ENCODE data around the gene UPK3A. TPM values are rescaled to one million over a fixed set of nuclear protein-coding genes. Genes with fewer than 3 reads are reported as not detected.

UPK3A gene
- total and polyA plus RNA-seq, 2 of the 13 experiments (the other 11 are each of a cell fraction or from before 2014, with no cell fraction given) = 10.5 to 13.8 TPM

DNA sequence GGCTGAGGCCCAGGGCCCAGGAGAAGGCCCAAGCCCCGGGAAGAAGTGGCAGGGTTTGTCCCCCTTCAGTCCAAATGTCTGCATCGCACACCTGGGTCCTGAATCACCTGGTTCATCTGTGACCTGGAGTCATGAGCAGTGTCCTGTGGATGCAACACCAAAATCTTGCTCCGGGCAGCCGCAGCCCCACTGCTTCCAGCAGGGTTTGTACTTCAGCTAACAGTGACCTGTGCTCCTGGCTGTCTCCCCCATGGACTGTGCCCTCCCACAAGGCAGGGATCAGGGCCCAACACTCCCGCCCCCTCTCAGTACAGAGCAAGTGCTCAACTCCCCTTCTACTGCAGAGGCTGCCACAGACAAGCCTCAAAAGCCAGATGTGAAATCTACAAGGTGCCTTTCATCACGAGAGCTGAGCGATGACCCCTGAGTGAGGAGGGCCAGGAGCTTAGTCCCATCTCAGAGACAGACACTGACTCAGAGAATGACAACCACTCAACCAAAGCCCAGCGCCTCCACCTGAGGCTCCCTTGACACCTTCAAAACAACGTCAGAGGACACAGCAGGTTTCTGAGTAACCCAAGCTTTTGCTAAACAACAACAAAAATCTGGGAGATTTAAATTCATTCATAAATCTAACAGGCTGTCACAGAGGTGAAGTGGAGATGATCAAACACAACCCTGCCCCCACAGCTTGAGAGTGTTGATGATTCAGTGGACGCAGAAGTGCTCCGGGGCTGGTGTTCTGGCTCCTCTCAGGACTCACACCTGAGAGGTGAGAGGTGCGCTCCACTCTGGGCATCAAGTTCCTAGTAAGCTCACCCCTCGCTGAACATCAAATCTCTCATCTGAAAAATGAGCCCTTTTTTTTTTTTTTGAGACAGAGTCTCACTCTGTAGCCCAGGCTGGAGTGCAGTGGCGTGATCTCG is 47.4 kb upstream of the UPK3A start:
- H3K9ac ChIP-seq (ENCODE audit: insufficient read depth, low read depth, low read length) = peak overlapping the region; percentile 24; the same call in 1 of the 2 replicates
- peaks cover 26% of the 10 kb centered on the region for H3K79me2 ChIP-seq (ENCODE audit: insufficient read depth, low read length)
- H4K20me1 ChIP-seq (ENCODE audit: insufficient read depth, low read length) = peaks cover 11% of the 10 kb centered on the region; the same call in 1 of the 2 replicates
- 70% methylated on average over 11 of the region's 15 CpGs for WGBS (ENCODE audit: low lambda C conversion rate)
- CTCF ChIA-PET (ENCODE audit: low intra/inter-chr PET ratio, low total read pairs) = no interaction called here
- in situ Hi-C loops (cut with HindIII; ENCODE audit: extremely low pct_ligation_motif_present, low pct_unique_long_range_greater_than_20kb) (no loop called here), intact Hi-C loops (cut with micrococcal nuclease; ENCODE audit: unreplicated experiment) (no loop called here)
- peak; percentile 39 for DNase-seq (ENCODE audit: low spot score)
- POLR2A ChIA-PET = interaction anchor here (3.0 kb wide), 1 partner anchor 9 kb away, joined by 11 read pairs; no protein-coding TSS in a partner anchor
- H2AFZ ChIP-seq (ENCODE audit: low read length) = no peak overlapping the region
- H3K4me2 ChIP-seq (ENCODE audit: low read depth, low read length) = peak overlapping the region; percentile 45
- H3K36me3 ChIP-seq (replicated peaks in 1 of 2; ENCODE audit: control insufficient read depth in 1 of 2, insufficient read depth in 2 of 2, low read length in 2 of 2) = peaks cover 6% of the 10 kb centered on the region in 2 experiments; a peak in 3 of 5 replicates
- FAIRE-seq = peak; percentile 82
- H3K27me3 ChIP-seq (ENCODE audit: control insufficient read depth in 1 of 2, insufficient read depth in 2 of 2, low read length in 2 of 2) = no peaks in the 10 kb centered on the region
- ATAC-seq = peak; percentile 84
- peak overlapping the region; percentile 21 for H3K27ac ChIP-seq (ENCODE audit: extremely low read length, insufficient read depth, low read length)
- peaks cover 71% of the 10 kb centered on the region for H3K4me1 ChIP-seq (ENCODE audit: insufficient read depth, low read length)
- peak overlapping the region in 1 of 3 experiments; percentile 42; a peak in 1 of 6 replicates for H3K4me3 ChIP-seq (replicated peaks in 1 of 3; ENCODE audit: insufficient read depth in 1 of 3, low read depth in 2 of 3, low read length in 3 of 3)
- no TSS peak for BruUV-seq (replicated peaks)
- no peaks in the 10 kb centered on the region for H3K9me3 ChIP-seq (ENCODE audit: low read length)
- TF ChIP-seq, protein P1, sequence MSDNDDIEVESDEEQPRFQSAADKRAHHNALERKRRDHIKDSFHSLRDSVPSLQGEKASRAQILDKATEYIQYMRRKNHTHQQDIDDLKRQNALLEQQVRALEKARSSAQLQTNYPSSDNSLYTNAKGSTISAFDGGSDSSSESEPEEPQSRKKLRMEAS (IDR thresholded peaks at IDR 0.05) = 0 out of 2 replicates have a peak, but pooled peaks have one; percentile 33
- TF ChIP-seq ZNF550 (CRISPR knock-in tag; IDR thresholded peaks at IDR 0.05; ENCODE audit: borderline replicate concordance) = no peak
- TF ChIP-seq, protein P2, sequence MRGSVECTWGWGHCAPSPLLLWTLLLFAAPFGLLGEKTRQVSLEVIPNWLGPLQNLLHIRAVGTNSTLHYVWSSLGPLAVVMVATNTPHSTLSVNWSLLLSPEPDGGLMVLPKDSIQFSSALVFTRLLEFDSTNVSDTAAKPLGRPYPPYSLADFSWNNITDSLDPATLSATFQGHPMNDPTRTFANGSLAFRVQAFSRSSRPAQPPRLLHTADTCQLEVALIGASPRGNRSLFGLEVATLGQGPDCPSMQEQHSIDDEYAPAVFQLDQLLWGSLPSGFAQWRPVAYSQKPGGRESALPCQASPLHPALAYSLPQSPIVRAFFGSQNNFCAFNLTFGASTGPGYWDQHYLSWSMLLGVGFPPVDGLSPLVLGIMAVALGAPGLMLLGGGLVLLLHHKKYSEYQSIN (CRISPR knock-in tag; IDR thresholded peaks at IDR 0.05; ENCODE audit: borderline replicate concordance) = no peak
- no peak for TF ChIP-seq ZIK1 (CRISPR knock-in tag; IDR thresholded peaks at IDR 0.05; ENCODE audit: borderline replicate concordance, low read depth)
- TF ChIP-seq ZZZ3 (CRISPR knock-in tag; IDR thresholded peaks at IDR 0.05; ENCODE audit: borderline replicate concordance) = no peak
- TF ChIP-seq BRD4 (CRISPR knock-in tag; IDR thresholded peaks at IDR 0.05) = no peak
- TF ChIP-seq, protein P3, sequence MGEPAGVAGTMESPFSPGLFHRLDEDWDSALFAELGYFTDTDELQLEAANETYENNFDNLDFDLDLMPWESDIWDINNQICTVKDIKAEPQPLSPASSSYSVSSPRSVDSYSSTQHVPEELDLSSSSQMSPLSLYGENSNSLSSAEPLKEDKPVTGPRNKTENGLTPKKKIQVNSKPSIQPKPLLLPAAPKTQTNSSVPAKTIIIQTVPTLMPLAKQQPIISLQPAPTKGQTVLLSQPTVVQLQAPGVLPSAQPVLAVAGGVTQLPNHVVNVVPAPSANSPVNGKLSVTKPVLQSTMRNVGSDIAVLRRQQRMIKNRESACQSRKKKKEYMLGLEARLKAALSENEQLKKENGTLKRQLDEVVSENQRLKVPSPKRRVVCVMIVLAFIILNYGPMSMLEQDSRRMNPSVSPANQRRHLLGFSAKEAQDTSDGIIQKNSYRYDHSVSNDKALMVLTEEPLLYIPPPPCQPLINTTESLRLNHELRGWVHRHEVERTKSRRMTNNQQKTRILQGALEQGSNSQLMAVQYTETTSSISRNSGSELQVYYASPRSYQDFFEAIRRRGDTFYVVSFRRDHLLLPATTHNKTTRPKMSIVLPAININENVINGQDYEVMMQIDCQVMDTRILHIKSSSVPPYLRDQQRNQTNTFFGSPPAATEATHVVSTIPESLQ (CRISPR knock-in tag; conservative IDR thresholded peaks at IDR 0.05) = no peak
- 0 out of 2 replicates have a peak, but pooled peaks have one; percentile 11 for TF ChIP-seq ZNF253 (CRISPR knock-in tag; IDR thresholded peaks at IDR 0.05; ENCODE audit: borderline replicate concordance)
- TF ChIP-seq ZFP41 (CRISPR knock-in tag; IDR thresholded peaks at IDR 0.05; ENCODE audit: borderline replicate concordance) = no peak
- TF ChIP-seq ZNF317 (CRISPR knock-in tag; IDR thresholded peaks at IDR 0.05) = peak; percentile 79; the same call in 1 of the 2 replicates
- no peak for TF ChIP-seq WIZ (CRISPR knock-in tag; IDR thresholded peaks at IDR 0.05)
- TF ChIP-seq, protein P4, sequence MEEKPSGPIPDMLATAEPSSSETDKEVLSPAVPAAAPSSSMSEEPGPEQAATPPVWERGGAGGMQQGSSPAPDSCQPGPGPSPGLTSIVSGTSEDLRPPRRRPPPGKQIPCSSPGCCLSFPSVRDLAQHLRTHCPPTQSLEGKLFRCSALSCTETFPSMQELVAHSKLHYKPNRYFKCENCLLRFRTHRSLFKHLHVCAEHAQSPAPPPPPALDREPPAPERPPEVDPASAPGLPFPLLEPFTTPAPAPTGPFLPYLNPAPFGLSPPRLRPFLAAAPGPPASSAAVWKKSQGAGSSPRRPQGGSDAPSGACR (CRISPR knock-in tag; IDR thresholded peaks at IDR 0.05) = no peak
- TF ChIP-seq ZBTB38 (CRISPR knock-in tag; IDR thresholded peaks at IDR 0.05) = 0 out of 2 replicates have a peak, but pooled peaks have one; percentile 20
